Breast epithelium (tissue), 4 donors: ENCODE data around the gene GATAD2B. TPM values are rescaled to one million over a fixed set of nuclear protein-coding genes. Genes with fewer than 3 reads are reported as not detected.
A peak's percentile ranks its signal among the peaks of the same experiment; 100 is the strongest.

Experiments used
- DNase-seq, 2 donors: peaks; one replicate each; pipeline ENCODE4 v3.0.0-alpha.2; 2019; ENCODE audit warnings: low spot score in 2 of 2
- H3K27ac ChIP-seq, 2 donors: fragments of 200-600 bp; sonication (generic) in 1 of 2; one replicate each; pipeline ENCODE4 v1.5.1; 2016 to 2019; ENCODE audit warnings: mild to moderate bottlenecking in 1 of 2
- H3K27me3 ChIP-seq, 2 donors: fragments of 200-600 bp; sonication (generic) in 1 of 2; one replicate each; pipeline versions ENCODE4 v1.5.1 to v1.6.0; 2017 to 2019; ENCODE audit warnings: control low read depth in 1 of 2, mild to moderate bottlenecking in 1 of 2
- H3K36me3 ChIP-seq: fragments of 200-600 bp; one replicate; pipeline ENCODE4 v1.5.1; 2019
- H3K4me1 ChIP-seq, 2 donors: fragments of 200-600 bp; sonication (generic); one replicate each; pipeline ENCODE4 v1.5.1; 2016 to 2019; ENCODE audit warnings: control low read depth in 1 of 2
- H3K4me3 ChIP-seq, 3 donors: fragments of 200-600 bp; sonication (generic); 1 replicate in 2 of 3; 2 replicates in 1 of 3; pipeline ENCODE4 v1.5.1; 2016 to 2019; ENCODE audit warnings: mild to moderate bottlenecking in 3 of 3, moderate library complexity in 2 of 3
- H3K9me3 ChIP-seq, 2 donors: fragments of 200-600 bp; sonication (generic) in 1 of 2; one replicate each; pipeline ENCODE4 v1.5.1; 2016 to 2019; ENCODE audit warnings: control low read depth in 1 of 2
- POLR2A ChIP-seq: fragments of 450-650 bp; IDR thresholded peaks from one replicate; pipeline ENCODE4 v1.6.1; 2016; ENCODE audit warnings: antibody characterized with exemption, mild to moderate bottlenecking, moderate library complexity
- POLR2AphosphoS5 ChIP-seq, 3 donors: sonication (generic); formaldehyde crosslinking; IDR thresholded peaks; one replicate each; pipeline ENCODE4 v1.6.1; 2017; ENCODE audit warnings: antibody characterized with exemption in 3 of 3
- intact Hi-C: fragments of 100-400 bp; cut with DNase I; formaldehyde crosslinking; loops from one replicate; pipeline ENCODE4 v1.15.1; 2023; ENCODE audit warnings: low total_unique reads
- total RNA-seq, 3 donors: library from RNA; depleted of rRNA; stranded (reverse); fragments of >200 nt; gene quantifications; one replicate each; pipeline ENCODE4 v1.1.0, GENCODE V29; 2016
- TF ChIP-seq, protein P1 (sequence below), 3 donors: fragments of 450-650 bp; IDR thresholded peaks; one replicate each; pipeline ENCODE4 v1.5.1; 2016 to 2017; ENCODE audit warnings: antibody characterized with exemption in 3 of 3, mild to moderate bottlenecking in 3 of 3, moderate library complexity in 3 of 3

GATAD2B gene
- total RNA-seq, 3 donors from 2014 or later = 18.7 to 21.2 (median 20.0) TPM

DNA sequence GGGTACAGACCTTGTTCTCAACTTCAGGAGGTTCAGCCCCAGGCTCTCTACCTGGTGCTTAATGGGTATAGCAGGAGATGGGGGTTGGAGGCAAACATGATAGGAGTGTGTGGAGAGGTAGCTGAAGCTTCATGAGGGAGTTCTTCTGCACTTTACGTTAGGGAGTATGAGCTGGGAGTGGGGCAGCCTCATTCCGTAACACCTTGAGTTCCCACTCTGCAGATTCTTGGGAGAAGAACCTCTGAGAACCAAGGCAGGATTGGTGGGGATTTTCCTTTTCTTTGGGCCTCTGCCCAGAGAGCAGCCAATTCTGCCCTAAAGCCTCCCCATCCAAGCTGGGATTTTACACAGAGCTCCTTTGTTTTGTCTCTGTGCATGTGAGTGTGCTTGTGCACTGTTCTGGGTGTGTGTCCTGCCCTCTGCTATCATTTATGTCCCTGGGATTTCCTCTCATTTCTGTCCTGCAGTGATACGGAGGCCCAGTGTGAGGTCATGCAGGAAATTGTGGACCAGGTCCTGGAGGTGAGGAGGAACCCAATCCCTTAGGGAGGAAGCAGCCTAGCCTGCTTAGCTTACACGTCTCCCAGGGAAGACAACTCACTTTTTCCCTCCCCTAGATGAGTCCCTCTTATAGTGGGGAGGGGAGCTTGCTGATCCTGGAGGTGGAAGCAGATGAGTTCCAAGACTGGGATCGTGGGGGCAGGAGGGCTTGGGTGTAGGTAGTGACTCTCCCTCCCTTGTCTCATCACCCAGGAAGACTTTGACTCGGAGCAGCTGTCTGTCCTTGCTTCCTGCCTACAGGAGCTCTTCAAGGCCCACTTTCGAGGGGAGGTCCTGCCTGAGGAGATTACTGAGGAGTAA is 159.2 kb downstream of the GATAD2B start:
- H3K4me1 ChIP-seq = no peaks in the 10 kb centered on the region
- intact Hi-C loops = no loop called here
- TF ChIP-seq POLR2AphosphoS5 (IDR thresholded peaks at IDR 0.05) (peak in 1 of 3 donors; percentile 29), POLR2A (no peak)

DNA sequence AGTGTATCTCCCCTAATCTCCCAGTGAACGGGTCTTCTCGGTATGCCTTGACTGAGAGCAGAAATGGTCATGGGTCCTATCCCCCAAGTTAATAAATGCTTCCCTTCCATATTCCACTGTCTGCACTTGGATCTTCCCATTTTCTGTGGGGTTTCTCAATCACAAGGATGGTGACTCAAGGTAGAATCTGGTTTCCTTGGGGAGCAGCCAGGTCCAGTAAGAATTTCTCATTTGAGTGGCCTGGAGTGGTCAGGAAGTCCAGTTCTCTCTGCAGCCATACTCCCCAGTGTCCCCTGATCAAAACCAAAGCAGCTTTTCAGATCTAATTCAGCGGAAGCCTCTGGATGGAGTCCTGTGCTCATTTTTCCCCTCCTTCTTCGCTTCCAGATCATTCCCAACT is 162.3 kb downstream of the GATAD2B start:
- peaks cover 5% of the 10 kb centered on the region for H3K36me3 ChIP-seq
- intact Hi-C loops = no loop called here
- no peak overlapping the region for H3K27ac ChIP-seq

More for the DNA sequence above, 159.2 kb downstream of the GATAD2B start:
- DNase-seq = no peak
- peaks cover 5% of the 10 kb centered on the region for H3K36me3 ChIP-seq
- H3K4me3 ChIP-seq = no peak overlapping the region
- H3K27ac ChIP-seq = peak overlapping the region; percentile 60 to 79
- H3K27me3 ChIP-seq = no peaks in the 10 kb centered on the region
- H3K9me3 ChIP-seq = no peaks in the 10 kb centered on the region

More for the DNA sequence above, 162.3 kb downstream of the GATAD2B start:
- no peak for DNase-seq
- Histone ChIP-seq H3K4me1 (no peaks in the 10 kb centered on the region), H3K27me3 (no peaks in the 10 kb centered on the region), H3K4me3 (no peak overlapping the region), H3K9me3 (no peaks in the 10 kb centered on the region)
- TF ChIP-seq POLR2A (no peak), POLR2AphosphoS5 (IDR thresholded peaks at IDR 0.05) (no peak)
- TF ChIP-seq, protein P1, sequence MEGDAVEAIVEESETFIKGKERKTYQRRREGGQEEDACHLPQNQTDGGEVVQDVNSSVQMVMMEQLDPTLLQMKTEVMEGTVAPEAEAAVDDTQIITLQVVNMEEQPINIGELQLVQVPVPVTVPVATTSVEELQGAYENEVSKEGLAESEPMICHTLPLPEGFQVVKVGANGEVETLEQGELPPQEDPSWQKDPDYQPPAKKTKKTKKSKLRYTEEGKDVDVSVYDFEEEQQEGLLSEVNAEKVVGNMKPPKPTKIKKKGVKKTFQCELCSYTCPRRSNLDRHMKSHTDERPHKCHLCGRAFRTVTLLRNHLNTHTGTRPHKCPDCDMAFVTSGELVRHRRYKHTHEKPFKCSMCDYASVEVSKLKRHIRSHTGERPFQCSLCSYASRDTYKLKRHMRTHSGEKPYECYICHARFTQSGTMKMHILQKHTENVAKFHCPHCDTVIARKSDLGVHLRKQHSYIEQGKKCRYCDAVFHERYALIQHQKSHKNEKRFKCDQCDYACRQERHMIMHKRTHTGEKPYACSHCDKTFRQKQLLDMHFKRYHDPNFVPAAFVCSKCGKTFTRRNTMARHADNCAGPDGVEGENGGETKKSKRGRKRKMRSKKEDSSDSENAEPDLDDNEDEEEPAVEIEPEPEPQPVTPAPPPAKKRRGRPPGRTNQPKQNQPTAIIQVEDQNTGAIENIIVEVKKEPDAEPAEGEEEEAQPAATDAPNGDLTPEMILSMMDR (IDR thresholded peaks at IDR 0.05) = no peak

Other genes with a start within 250 kb of the GATAD2B start
- gene NPR1, start 244.3 kb downstream of the GATAD2B start, total RNA-seq = 100 to 1,000 TPM in 1 of 3 donors, 10 to 100 TPM in 2; 19.9 to 134 (median 46.5) TPM
- 10 to 100 TPM; 46.5 to 53.4 (median 51.7) TPM for gene INTS3, start 194.9 kb downstream of the GATAD2B start, total RNA-seq
- gene SLC27A3, start 147.6 kb downstream of the GATAD2B start, total RNA-seq = 10 to 100 TPM; 23.0 to 36.2 (median 31.5) TPM
- 10 to 100 TPM; 33.4 to 34.1 (median 33.8) TPM for gene DENND4B, start 23.7 kb upstream of the GATAD2B start, total RNA-seq
- gene CRTC2, start 35.6 kb upstream of the GATAD2B start, total RNA-seq = 10 to 100 TPM; 16.2 to 19.7 (median 19.0) TPM
- gene SLC39A1, start 40.6 kb upstream of the GATAD2B start, total RNA-seq = 100 to 1,000 TPM; 102 to 119 (median 111) TPM
- 10 to 100 TPM; 10.6 to 80.5 (median 65.2) TPM for gene CREB3L4, start 44.9 kb upstream of the GATAD2B start, total RNA-seq
- gene JTB, start 54.7 kb upstream of the GATAD2B start, total RNA-seq = 100 to 1,000 TPM; 237 to 315 (median 268) TPM
- 10 to 100 TPM; 45.8 to 68.3 (median 62.6) TPM for gene RAB13, start 63.4 kb upstream of the GATAD2B start, total RNA-seq
- gene RPS27, start 67.8 kb upstream of the GATAD2B start, total RNA-seq = 1,000 to 10,000 TPM; 2,845 to 3,909 (median 3,226) TPM
- under 1 TPM in 1 of 3 donors, not detected in 2; under 0.01 TPM for gene NUP210L, start 232.1 kb upstream of the GATAD2B start, total RNA-seq